ENCODE results near the gene PAPPA. TPM values are rescaled to one million over a fixed set of nuclear protein-coding genes. Genes with fewer than 3 reads are reported as not detected.

Gene PAPPA
- total and polyA plus RNA-seq, 2 of the 8 experiments (the other 6 are each of a cell fraction or from before 2014, with no cell fraction given), result 0.18 to 0.63 TPM

DNA sequence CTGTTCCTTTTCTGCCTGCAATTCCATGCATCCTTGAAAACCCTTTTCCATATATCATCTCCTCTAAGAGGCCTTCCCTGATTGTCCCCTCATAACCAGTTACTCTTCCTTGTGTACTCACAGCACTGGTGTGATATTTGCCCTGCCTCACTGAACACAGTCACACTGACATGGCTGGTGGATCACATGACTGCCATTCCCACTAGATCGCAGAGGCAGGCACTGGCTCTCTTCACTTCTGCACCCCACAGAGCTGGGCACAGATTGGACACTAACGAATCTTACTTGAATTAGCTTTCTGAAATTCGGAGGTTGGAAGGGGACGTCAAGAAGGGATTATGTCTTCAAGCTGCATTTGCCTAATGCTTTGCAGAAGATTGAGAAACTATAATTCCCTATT lies 208.0 kb downstream of the PAPPA start (continued):
- no peak for TF ChIP-seq HDAC2 (IDR thresholded peaks at IDR 0.05; ENCODE audit: borderline replicate concordance in 1 of 2, low read depth in 2 of 2, low read length in 2 of 2)
- TF ChIP-seq JUND (IDR thresholded peaks at IDR 0.05; ENCODE audit: low read length), result no peak
- no peak for TF ChIP-seq RFX5 (IDR thresholded peaks at IDR 0.05; ENCODE audit: borderline replicate concordance, low read depth, low read length)
- TF ChIP-seq EP300 (IDR thresholded peaks at IDR 0.05; ENCODE audit: borderline replicate concordance in 1 of 2, low read depth in 2 of 2, low read length in 2 of 2), result no peak
- TF ChIP-seq SP1 (IDR thresholded peaks at IDR 0.05; ENCODE audit: low read depth, low read length), result no peak
- no peak for TF ChIP-seq ASH2L (IDR thresholded peaks at IDR 0.05; ENCODE audit: low read length)

All from H1 (cell line).